Endodermal cell (in vitro differentiated cells): ENCODE results near the gene SRMS. TPM values are rescaled to one million over a fixed set of nuclear protein-coding genes. Genes with fewer than 3 reads are reported as not detected.

ENCODE experiments used
- DNase-seq: peaks from one replicate; pipeline ENCODE4 v3.0.0-alpha.2; 2017
- H3K27ac ChIP-seq: 2 replicates; pipeline ENCODE4 v1.5.1; 2013; ENCODE audit warnings: mild to moderate bottlenecking, low read depth, low read length, moderate library complexity
- H3K27me3 ChIP-seq: 2 replicates; pipeline ENCODE4 v1.6.1; 2013; ENCODE audit warnings: mild to moderate bottlenecking, low read length, moderate library complexity; ENCODE audit not compliant: insufficient read depth, control insufficient read depth, poor library complexity, severe bottlenecking
- H3K36me3 ChIP-seq: 2 replicates; pipeline ENCODE4 v1.7.0; 2013; ENCODE audit warnings: mild to moderate bottlenecking, low read length, moderate library complexity; ENCODE audit not compliant: control insufficient read depth, insufficient read depth
- H3K4me1 ChIP-seq: one replicate; pipeline ENCODE4 v1.7.0; 2013; ENCODE audit warnings: low read length; ENCODE audit not compliant: control insufficient read depth, insufficient read depth
- H3K4me3 ChIP-seq: 2 replicates; pipeline ENCODE4 v1.5.1; 2013; ENCODE audit warnings: mild to moderate bottlenecking, low read length, moderate library complexity
- H3K9ac ChIP-seq: 2 replicates; pipeline ENCODE4 v1.6.1; 2013; ENCODE audit warnings: mild to moderate bottlenecking, low read length, moderate library complexity; ENCODE audit not compliant: poor library complexity, severe bottlenecking; ENCODE audit errors: extremely low read depth
- H3K9me3 ChIP-seq: 2 replicates; pipeline ENCODE4 v1.6.1; 2013; ENCODE audit warnings: mild to moderate bottlenecking, low read length, moderate library complexity; ENCODE audit not compliant: control insufficient read depth
- H3K27ac Mint-ChIP-seq: 2 replicates; pipeline ENCODE4 v1.8.0; 2020; ENCODE audit warnings: mixed read lengths
- H3K27me3 Mint-ChIP-seq: 2 replicates; pipeline ENCODE4 v1.8.0; 2021; ENCODE audit warnings: mild to moderate bottlenecking, mixed read lengths; ENCODE audit not compliant: insufficient read depth
- H3K36me3 Mint-ChIP-seq: 2 replicates; pipeline ENCODE4 v1.8.0; 2020; ENCODE audit warnings: low read depth, mixed read lengths
- H3K4me1 Mint-ChIP-seq: 2 replicates; pipeline ENCODE4 v1.8.0; 2020; ENCODE audit warnings: mixed read lengths
- H3K4me3 Mint-ChIP-seq: 2 replicates; pipeline ENCODE4 v1.8.0; 2020; ENCODE audit warnings: mild to moderate bottlenecking, moderate library complexity, mixed read lengths
- H3K9me3 Mint-ChIP-seq: 2 replicates; pipeline ENCODE4 v1.8.0; 2020; ENCODE audit warnings: mild to moderate bottlenecking, mixed read lengths
- CTCF ChIP-seq: fragments of 200-600 bp; sonication (generic); conservative IDR thresholded peaks from 2 replicates; pipeline ENCODE4 v1.5.0; 2021; ENCODE audit warnings: antibody characterized with exemption, mild to moderate bottlenecking
- WGBS, 2 experiments: methylation state at CpG; one replicate each; pipeline versions ENCODE4 v1.1.5 to v1.1.7; 2013; ENCODE audit warnings: missing lambda C conversion rate in 2 of 2, mixed read lengths in 1 of 2; ENCODE audit not compliant: insufficient coverage in 1 of 2, insufficient read length in 1 of 2; 5-methylcytosine and 5-hydroxymethylcytosine counted together
- total RNA-seq, 2 donors: library from RNA; stranded (reverse); fragmentation: NEBNext Ultra II Directional in 1 of 2; extraction: Animal tissue kit (Norgen Biotek cat#: 25700) in 1 of 2; gene quantifications; 2 replicates in 1 of 2; 3 replicates in 1 of 2; pipeline ENCODE4 v1.2.1, GENCODE V29; 2021

SRMS gene
- total RNA-seq, 2 donors from 2014 or later, result not detected

GRCh38 chr20:63544241-63544957 is 3.1 kb downstream of the SRMS start:
- Mint-ChIP-seq H3K4me3 (no peak overlapping the region), H3K27ac (no peak overlapping the region), H3K27me3 (no peaks in the 10 kb centered on the region), H3K36me3 (no peaks in the 10 kb centered on the region), H3K9me3 (no peaks in the 10 kb centered on the region), H3K4me1 (peaks cover 7% of the 10 kb centered on the region)
- no peaks in the 10 kb centered on the region for H3K27me3 ChIP-seq
- no peak overlapping the region for H3K4me3 ChIP-seq
- H3K4me1 ChIP-seq, result no peaks in the 10 kb centered on the region
- no peaks in the 10 kb centered on the region for H3K9me3 ChIP-seq
- H3K27ac ChIP-seq, result no peak overlapping the region
- 86 to 91% methylated on average over 21 to 27 of the region's 27 CpGs for WGBS, 2 experiments
- no peak for TF ChIP-seq CTCF
- no peak overlapping the region for H3K9ac ChIP-seq
- DNase-seq, result no peak
- H3K36me3 ChIP-seq, result no peaks in the 10 kb centered on the region

GRCh38 chr20:63543733-63544132 is 3.8 kb downstream of the SRMS start:
- Histone ChIP-seq H3K9me3 (no peaks in the 10 kb centered on the region), H3K27me3 (no peaks in the 10 kb centered on the region), H3K36me3 (no peaks in the 10 kb centered on the region), H3K4me1 (no peaks in the 10 kb centered on the region), H3K9ac (no peak overlapping the region), H3K4me3 (no peak overlapping the region), H3K27ac (no peak overlapping the region)
- H3K4me1 Mint-ChIP-seq, result peaks cover 7% of the 10 kb centered on the region
- no peaks in the 10 kb centered on the region for H3K36me3 Mint-ChIP-seq
- WGBS, 2 experiments, result 92 to 95% methylated on average over 4 to 6 of the region's 6 CpGs
- no peaks in the 10 kb centered on the region for H3K9me3 Mint-ChIP-seq
- no peaks in the 10 kb centered on the region for H3K27me3 Mint-ChIP-seq
- no peak overlapping the region for H3K27ac Mint-ChIP-seq
- no peak for DNase-seq
- no peak for TF ChIP-seq CTCF
- H3K4me3 Mint-ChIP-seq, result no peak overlapping the region

- Mint-ChIP-seq H3K36me3 (no peaks in the 10 kb centered on the region), H3K27me3 (no peaks in the 10 kb centered on the region), H3K4me1 (peaks cover 7% of the 10 kb centered on the region), H3K4me3 (no peak overlapping the region), H3K27ac (no peak overlapping the region), H3K9me3 (no peaks in the 10 kb centered on the region)
- no peak for TF ChIP-seq CTCF
- Histone ChIP-seq H3K27me3 (no peaks in the 10 kb centered on the region), H3K9me3 (no peaks in the 10 kb centered on the region), H3K4me3 (no peak overlapping the region), H3K27ac (no peak overlapping the region), H3K36me3 (no peaks in the 10 kb centered on the region), H3K4me1 (no peaks in the 10 kb centered on the region), H3K9ac (no peak overlapping the region)
- 90 to 92% methylated on average over 4 to 10 of the region's 10 CpGs for WGBS, 2 experiments
- DNase-seq, result no peak
Measured at GRCh38 chr20:63543131-63543530, 4.4 kb downstream of the SRMS start.
